Loucy (cell line): ENCODE results near the gene SLCO1B1.

Experiments
- CTCF ChIP-seq: fragments of 200-600 bp; sonication (generic); conservative IDR thresholded peaks from 2 replicates; pipeline ENCODE4 v1.5.1; 2014; ENCODE audit warnings: mild to moderate bottlenecking, antibody characterized with exemption, low read length
- EZH2phosphoT487 ChIP-seq: fragments of 200-600 bp; IDR thresholded peaks from 2 replicates; pipeline ENCODE4 v1.6.1; 2018; ENCODE audit warnings: antibody characterized with exemption, mild to moderate bottlenecking, moderate library complexity, borderline replicate concordance

DNA sequence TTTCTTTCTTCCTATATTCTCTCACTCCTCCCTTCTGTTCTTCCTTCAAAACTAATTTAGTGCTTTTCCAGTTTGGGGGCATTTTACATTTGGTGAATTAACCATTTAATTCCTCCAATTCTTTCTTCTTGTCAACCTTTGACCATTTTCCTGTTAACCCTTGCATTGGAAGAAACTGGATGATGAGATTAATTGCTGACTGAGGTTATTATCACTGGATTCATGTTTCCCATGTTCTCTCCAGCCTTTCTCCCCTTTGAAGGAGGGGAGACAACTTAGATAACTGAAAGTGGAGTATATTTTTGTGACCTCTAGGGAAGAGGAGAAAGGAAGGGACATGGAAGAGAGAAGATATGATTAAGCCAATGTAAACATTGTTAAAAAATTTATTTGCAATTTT lies 133.2 kb downstream of the SLCO1B1 start:
- TF ChIP-seq CTCF: no peak
- TF ChIP-seq EZH2phosphoT487: no peak
